Measurements from ENCODE around the gene RNF17. TPM values are rescaled to one million over a fixed set of nuclear protein-coding genes. Genes with fewer than 3 reads are reported as not detected.

RNF17 gene
- polyA plus RNA-seq, 4 donors: 0.27 to 0.94 (median 0.30) TPM; not detected in 1

GRCh38 chr13:24894277-24894971 is 130.5 kb downstream of the RNF17 start:
- no peak for DNase-seq (ENCODE audit: low read depth in 4 of 4, low spot score in 3 of 4)

DNA sequence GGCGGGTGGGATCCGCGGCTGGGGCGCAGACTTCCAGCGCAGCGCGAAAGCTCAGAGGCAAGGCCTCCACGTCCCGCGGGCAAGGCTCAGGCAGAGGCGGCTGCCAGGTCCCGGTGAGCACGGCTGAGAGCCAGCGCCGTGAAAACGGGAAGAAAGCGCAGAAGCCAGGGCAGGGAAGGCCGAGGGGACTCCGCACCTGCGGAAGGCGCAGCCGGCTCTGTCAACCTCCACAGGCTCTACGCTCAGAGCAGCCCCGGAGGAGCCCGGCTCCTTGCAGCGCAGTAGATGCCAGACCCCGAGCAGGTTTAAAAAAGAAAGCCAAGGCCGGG is 131.0 kb downstream of the RNF17 start:
- no peak for DNase-seq (ENCODE audit: low read depth in 4 of 4, low spot score in 3 of 4)

DNA sequence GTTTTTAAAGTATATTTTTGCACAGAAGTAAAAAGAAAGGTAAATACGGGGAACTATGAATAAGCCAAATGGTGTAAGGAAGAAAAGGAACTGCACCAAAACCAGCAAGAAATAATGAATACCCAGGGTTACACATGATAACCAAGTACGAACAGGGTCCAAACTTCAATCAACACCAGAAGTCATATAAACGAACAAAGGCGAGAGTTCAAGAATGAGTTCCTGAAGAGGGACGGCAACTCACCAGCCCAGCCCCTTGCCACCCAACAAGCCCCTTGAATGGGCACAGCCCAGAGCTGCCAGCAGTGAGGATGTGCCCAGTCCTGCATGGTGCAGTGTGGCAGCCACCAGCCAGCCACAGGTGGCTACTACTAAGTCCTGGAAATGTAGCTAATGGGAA is 132.1 kb downstream of the RNF17 start:
- no peak for DNase-seq (ENCODE audit: low read depth in 4 of 4, low spot score in 3 of 4)

GRCh38 chr13:24897293-24897692 is 133.3 kb downstream of the RNF17 start:
- DNase-seq (ENCODE audit: low read depth in 4 of 4, low spot score in 3 of 4): no peak

DNA sequence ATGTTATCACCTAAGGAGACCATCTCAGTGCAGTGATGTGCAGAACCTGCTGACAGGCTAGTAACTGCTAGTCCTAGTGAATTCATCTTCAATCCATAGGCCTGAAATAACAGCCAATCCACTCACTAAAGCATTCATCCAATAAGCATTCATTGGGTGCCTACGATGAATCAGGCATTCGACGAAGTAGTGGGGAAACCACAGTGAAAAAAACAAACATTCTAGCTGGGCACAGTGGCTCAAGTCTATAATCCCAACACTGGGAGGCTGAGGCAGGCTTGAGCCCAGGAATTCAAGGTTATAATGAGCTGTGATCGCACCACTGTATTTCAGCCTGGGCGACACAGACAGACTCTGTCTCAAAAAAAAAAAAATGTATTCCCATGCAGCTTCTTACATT is 135.6 kb downstream of the RNF17 start:
- no peak for DNase-seq (ENCODE audit: low read depth in 4 of 4, low spot score in 3 of 4)

GRCh38 chr13:24900507-24900906 is 136.5 kb downstream of the RNF17 start:
- no peak for DNase-seq (ENCODE audit: low read depth in 4 of 4, low spot score in 3 of 4)

DNA sequence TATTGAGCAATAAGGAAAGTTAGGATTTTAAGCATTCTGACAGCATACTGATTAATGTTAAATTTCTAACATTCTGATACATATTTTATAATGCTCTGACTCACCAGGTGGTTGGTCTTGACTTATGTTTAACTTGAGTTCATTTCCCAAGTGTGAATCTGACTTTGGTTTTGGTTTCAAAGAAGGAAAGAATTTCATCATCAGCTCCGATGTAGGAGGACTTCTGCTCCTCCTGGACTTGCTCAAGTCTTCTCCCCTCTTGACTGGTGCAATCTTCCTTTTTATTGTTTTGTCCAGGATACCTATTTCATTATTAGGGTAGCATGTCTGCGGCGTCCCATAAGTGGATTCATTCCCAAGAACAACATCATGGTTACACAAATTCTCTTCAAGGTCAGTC is 141.3 kb downstream of the RNF17 start:
- DNase-seq (ENCODE audit: low read depth in 4 of 4, low spot score in 3 of 4): no peak

DNA sequence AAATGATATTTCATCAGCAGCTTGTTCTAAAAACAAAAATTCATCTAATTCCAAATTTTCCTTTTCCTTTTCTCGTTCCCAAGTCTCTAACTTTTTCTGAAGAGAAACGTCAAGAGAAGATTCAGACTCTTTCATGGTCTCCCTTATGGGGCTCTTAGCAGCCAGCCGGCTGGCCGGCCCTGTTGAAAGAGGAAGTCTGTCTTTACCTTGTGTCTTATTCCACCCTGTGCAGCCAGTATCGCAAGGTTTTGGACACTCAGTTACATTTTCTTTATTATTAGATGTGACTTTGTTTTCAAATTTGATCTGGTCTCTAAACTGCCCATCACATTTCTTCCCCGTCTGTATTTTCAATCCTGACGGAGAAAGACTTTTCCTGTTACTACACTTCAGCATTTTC is 142.3 kb downstream of the RNF17 start:
- DNase-seq (ENCODE audit: low read depth in 4 of 4, low spot score in 3 of 4): no peak

DNA sequence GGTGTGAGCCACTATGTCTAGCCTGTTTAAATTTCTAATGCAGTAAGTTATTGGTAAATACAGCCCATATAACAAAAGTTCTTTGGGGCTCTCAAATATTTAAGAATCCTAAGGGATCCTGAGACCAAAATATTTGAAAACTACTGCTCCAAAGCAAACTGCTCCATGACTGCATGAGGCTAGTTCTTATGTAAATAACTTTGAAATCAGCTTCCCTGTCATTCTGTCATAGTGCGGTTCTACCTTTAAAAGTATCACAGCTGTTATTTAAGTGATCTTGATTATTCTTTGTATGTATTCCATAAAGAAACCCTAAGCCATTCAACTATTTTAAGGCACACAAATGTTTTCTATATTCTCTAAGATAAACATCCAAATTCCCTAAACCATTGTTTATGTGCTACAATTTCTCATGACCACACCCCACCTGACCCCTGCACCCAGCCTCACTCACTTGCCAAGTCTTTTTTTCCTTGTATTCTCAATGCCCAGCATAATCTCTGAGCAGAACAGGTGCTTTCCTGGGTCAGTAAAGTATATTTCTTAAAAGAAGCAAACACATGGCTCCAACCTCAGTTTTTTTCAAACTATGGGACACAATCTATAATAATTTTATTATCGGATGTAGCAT is 146.6 kb downstream of the RNF17 start:
- no peak for DNase-seq (ENCODE audit: low read depth in 4 of 4, low spot score in 3 of 4)

GRCh38 chr13:24911133-24911908 is 147.4 kb downstream of the RNF17 start:
- DNase-seq (ENCODE audit: low read depth in 4 of 4, low spot score in 3 of 4): no peak

GRCh38 chr13:24916464-24916863 is 152.5 kb downstream of the RNF17 start:
- no peak for DNase-seq (ENCODE audit: low read depth in 4 of 4, low spot score in 3 of 4)

GRCh38 chr13:24921003-24921402 is 157.0 kb downstream of the RNF17 start:
- no peak for DNase-seq (ENCODE audit: low read depth in 4 of 4, low spot score in 3 of 4)

DNA sequence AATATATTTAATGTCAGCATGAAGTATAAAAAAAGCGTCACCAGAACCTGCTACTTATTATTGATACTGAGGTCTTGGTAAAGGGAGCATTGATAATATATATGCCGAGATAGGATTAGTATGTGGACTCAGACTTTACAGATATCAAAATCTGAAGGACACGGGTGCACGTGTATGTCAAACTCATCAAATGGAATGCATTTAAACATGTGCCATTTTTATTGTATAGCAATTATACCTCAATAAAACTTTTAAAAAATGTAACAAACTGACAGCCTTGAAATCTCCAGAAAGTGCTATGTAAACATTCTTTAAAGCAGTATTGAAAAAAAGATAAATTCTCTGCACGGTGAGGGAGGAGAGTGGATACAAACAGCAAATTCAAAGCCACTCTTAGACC is 157.9 kb downstream of the RNF17 start:
- DNase-seq (ENCODE audit: low read depth in 4 of 4, low spot score in 3 of 4): no peak

GRCh38 chr13:24922387-24922744 is 158.4 kb downstream of the RNF17 start:
- DNase-seq (ENCODE audit: low read depth in 4 of 4, low spot score in 3 of 4): no peak

GRCh38 chr13:24922745-24923591 is 159.0 kb downstream of the RNF17 start:
- peak; percentile 90 to 96 (median 95) for DNase-seq (ENCODE audit: low read depth in 4 of 4, low spot score in 3 of 4)

- DNase-seq (ENCODE audit: low read depth in 4 of 4, low spot score in 3 of 4): no peak
These were observed 161.6 kb downstream of the RNF17 start for GRCh38 chr13:24925318-24926231.

GRCh38 chr13:24927810-24928404 is 163.9 kb downstream of the RNF17 start:
- DNase-seq (ENCODE audit: low read depth in 4 of 4, low spot score in 3 of 4): no peak

DNA sequence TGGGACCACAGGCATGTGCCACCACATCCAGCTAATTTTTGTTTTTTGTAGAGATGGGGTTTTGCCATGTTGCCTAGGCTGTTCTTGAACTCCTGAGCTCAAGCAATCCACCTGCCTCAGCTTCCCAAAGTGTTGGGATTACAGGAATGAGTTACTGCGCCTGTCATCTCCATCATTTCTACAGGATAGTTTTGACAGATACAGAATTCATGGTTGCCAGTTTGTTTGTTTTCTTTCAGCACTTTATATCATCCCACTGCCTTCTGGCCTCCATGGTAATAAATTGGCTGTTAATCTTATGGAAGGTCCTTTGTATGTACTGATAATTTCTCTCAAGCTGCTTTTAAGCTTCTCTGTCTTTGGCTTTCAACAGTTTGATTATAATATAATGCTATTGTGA is 165.2 kb downstream of the RNF17 start:
- no peak for DNase-seq (ENCODE audit: low read depth in 4 of 4, low spot score in 3 of 4)

All from right renal pelvis (tissue), 4 donors.